GM12801 (cell line): Measurements from ENCODE around the gene SKAP2.

Experiments used
- CTCF ChIP-seq: IDR thresholded peaks from one replicate; pipeline ENCODE4 v1.5.1; 2011; ENCODE audit warnings: control low read depth; ENCODE audit not compliant: insufficient read length; ENCODE audit errors: extremely low read depth

The SKAP2 gene

DNA sequence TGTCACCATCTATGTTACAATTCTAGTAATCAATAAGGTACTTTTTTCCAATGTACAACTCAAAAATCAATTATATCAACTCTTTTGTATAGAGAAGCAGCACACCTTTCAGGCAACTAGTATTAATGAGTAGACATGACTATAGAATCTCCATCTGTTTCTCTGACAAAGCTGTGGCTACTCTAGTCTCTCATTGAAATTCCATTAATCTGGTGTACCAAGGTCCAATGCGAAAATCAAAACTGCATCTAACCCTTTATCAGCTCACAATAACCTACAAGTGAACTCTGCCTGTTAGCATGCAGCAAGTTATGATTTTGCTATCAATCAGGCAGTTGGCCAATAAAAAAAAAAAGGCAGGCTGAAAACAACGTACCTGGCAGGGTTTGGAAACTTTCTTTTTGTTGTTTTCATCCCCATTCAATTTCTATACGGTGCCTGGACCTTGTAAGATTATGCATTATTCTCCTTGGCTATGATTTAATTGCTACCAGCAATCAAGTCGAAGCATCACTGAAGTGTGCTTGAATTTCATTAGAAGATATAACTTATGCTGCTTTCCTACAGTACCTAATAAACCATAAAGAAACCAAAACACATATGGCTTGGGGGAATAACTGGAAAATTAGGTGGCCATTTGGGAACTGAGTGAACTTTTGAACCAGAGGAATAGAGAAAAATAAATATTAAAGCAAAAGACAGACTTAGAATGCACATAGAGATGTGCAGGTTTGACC is 23.2 kb downstream of the SKAP2 start:
- no peak for TF ChIP-seq CTCF

DNA sequence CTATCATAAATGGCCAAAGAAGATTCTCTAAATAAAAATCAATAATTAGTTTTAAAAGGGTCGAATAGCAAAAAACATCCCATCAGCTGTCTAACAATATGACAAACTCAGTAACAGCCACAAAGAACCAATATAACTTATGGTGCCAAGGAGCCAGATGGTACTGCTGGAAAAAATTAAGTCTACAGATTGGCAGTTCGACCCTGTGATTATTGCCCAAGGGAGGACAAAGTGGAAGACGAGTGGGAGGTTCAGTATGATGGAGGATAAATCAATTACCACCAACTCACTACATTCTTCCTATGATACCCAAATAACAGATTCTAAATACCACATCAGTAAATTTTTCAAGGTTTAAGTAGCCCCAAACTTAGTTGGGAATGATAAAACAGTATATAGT is 49.0 kb downstream of the SKAP2 start:
- TF ChIP-seq CTCF = no peak

GRCh38 chr7:26813432-26813831 is 51.0 kb downstream of the SKAP2 start:
- no peak for TF ChIP-seq CTCF

DNA sequence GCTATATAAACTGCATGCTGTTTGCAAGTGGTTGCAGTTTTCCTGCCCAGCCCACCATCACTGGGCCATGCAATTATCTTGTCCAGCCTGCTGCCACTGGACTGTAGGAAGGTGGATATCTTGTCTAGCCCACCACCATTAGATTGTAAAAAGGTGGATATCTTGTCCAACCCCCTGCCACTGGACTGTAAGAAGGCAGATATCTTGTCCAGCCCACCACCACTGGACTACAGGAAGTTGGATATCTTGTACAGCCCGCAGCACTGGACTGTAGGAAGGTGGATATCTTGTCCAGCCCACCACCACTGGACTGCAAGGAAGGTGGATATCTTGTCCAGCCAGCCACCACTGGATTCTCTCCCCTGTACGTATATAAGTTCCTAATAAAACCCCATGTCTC is 69.8 kb downstream of the SKAP2 start:
- no peak for TF ChIP-seq CTCF

DNA sequence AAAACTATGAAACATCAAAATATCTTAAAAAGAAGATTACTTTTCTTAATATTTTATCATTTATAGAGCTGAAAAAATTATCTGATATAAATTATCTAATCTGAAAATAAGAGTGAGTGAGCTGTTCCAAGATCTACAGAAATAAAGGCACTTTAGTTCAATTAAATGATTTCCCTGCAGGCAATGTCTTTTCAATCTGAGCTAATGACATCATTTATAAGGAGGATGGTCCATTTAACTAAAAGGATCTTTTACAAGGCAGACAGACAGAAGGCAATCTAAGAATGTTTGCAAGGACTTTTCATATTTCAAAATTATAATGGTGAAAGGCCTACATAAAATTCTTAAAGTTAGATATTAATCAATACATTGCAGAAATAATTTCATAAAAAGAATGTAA is 71.8 kb downstream of the SKAP2 start:
- no peak for TF ChIP-seq CTCF

DNA sequence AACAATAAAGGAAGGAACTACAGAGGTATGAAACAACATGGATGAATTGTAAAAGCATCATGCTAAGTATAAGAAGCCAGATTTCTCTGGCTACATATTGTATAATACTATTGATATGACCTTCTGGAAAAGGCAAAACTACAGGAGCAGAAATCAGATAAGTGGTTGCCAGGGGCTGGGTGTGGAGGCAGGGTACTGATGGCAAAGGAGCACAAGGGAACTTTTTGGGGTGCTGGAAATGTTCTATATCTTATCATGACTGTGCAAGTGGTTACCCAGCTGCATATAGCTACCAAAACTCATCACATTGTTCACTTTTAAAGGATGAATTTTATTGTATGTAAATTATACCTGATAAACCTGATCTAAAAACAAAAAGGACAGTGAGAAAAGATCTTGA is 72.4 kb downstream of the SKAP2 start:
- TF ChIP-seq CTCF = no peak

- TF ChIP-seq CTCF = no peak
Observed at GRCh38 chr7:26789481-26790184, 74.8 kb downstream of the SKAP2 start.
